Activated B cell treated with CpG ODN at 0.5 μM for 24 hours (primary cell): ENCODE measurements around the gene NRCAM. TPM values are rescaled to one million over a fixed set of nuclear protein-coding genes. Genes with fewer than 3 reads are reported as not detected.

Source experiments
- ATAC-seq: fragments of 200-7000 bp; cut with Tn5 transposase; one replicate; pipeline ENCODE4 v1.10.0; 2021; ENCODE audit warnings: low read depth, mild to moderate bottlenecking, moderate library complexity
- CTCF ChIA-PET: fragments of 350-600 bp; sonication (Branson Sonifier 250); formaldehyde crosslinking; loops from one replicate; lab custom pipeline; 2021; ENCODE audit warnings: antibody characterized with exemption; lab: Charles Lee
- POLR2A ChIA-PET: fragments of 350-600 bp; sonication (Branson Sonifier 250); formaldehyde crosslinking; loops from one replicate; lab custom pipeline; 2021; ENCODE audit warnings: antibody characterized with exemption; lab: Charles Lee
- DNase-seq: peaks from one replicate; pipeline ENCODE4 v3.0.0; 2022
- H3K27ac Mint-ChIP-seq: one replicate; pipeline ENCODE4 v1.8.0; 2020; ENCODE audit warnings: mixed read lengths
- H3K27me3 Mint-ChIP-seq: one replicate; pipeline ENCODE4 v1.8.0; 2021; ENCODE audit warnings: mixed read lengths
- H3K36me3 Mint-ChIP-seq: one replicate; pipeline ENCODE4 v1.8.0; 2021; ENCODE audit warnings: low read depth, mixed read lengths
- H3K4me1 Mint-ChIP-seq: one replicate; pipeline ENCODE4 v1.8.0; 2021; ENCODE audit warnings: mixed read lengths
- H3K4me3 Mint-ChIP-seq: one replicate; pipeline ENCODE4 v1.8.0; 2020; ENCODE audit warnings: mild to moderate bottlenecking, mixed read lengths
- H3K9me3 Mint-ChIP-seq: one replicate; pipeline ENCODE4 v1.8.0; 2020; ENCODE audit warnings: mixed read lengths
- CTCF ChIP-seq: fragments of 200-600 bp; IDR thresholded peaks from one replicate; pipeline ENCODE4 v1.8.0; 2022; ENCODE audit warnings: antibody characterized with exemption, mild to moderate bottlenecking
- intact Hi-C: fragments of 100-400 bp; cut with micrococcal nuclease; formaldehyde crosslinking; loops from one replicate; pipeline ENCODE4 v1.15.1; 2024
- total RNA-seq: library from RNA; stranded (reverse); gene quantifications from 2 replicates; pipeline ENCODE4 v1.2.3, GENCODE V29; 2022

NRCAM gene
- total RNA-seq, 1 donor from 2014 or later, result 2.2 TPM

- Mint-ChIP-seq H3K9me3 (no peaks in the 10 kb centered on the region), H3K4me3 (no peak overlapping the region), H3K27ac (no peak overlapping the region), H3K27me3 (peaks cover 24% of the 10 kb centered on the region), H3K36me3 (no peaks in the 10 kb centered on the region), H3K4me1 (peaks cover 21% of the 10 kb centered on the region)
- CTCF ChIA-PET, result no interaction called here
- no peak for TF ChIP-seq CTCF
- intact Hi-C loops, result no loop called here
- POLR2A ChIA-PET, result no interaction called here
- no peak for ATAC-seq
- DNase-seq, result no peak
These were observed 32.2 kb downstream of the NRCAM start for GRCh38 chr7:108424013-108424412.

GRCh38 chr7:108423089-108423989, 32.9 kb downstream of the NRCAM start:
- intact Hi-C loops, result no loop called here
- CTCF ChIA-PET, result no interaction called here
- Mint-ChIP-seq H3K36me3 (no peaks in the 10 kb centered on the region), H3K9me3 (no peaks in the 10 kb centered on the region), H3K27ac (no peak overlapping the region), H3K27me3 (peaks cover 24% of the 10 kb centered on the region), H3K4me1 (peaks cover 25% of the 10 kb centered on the region), H3K4me3 (no peak overlapping the region)
- POLR2A ChIA-PET, result no interaction called here
- no peak for ATAC-seq
- DNase-seq, result no peak
- no peak for TF ChIP-seq CTCF

GRCh38 chr7:108421720-108422331, 34.4 kb downstream of the NRCAM start:
- H3K27me3 Mint-ChIP-seq, result peaks cover 24% of the 10 kb centered on the region
- DNase-seq, result no peak
- H3K4me1 Mint-ChIP-seq, result peaks cover 39% of the 10 kb centered on the region
- no peaks in the 10 kb centered on the region for H3K36me3 Mint-ChIP-seq
- no peaks in the 10 kb centered on the region for H3K9me3 Mint-ChIP-seq
- TF ChIP-seq CTCF, result no peak
- intact Hi-C loops, result no loop called here
- ChIA-PET POLR2A (no interaction called here), CTCF (no interaction called here)
- ATAC-seq, result no peak
- no peak overlapping the region for H3K27ac Mint-ChIP-seq
- no peak overlapping the region for H3K4me3 Mint-ChIP-seq

- no peak overlapping the region for H3K27ac Mint-ChIP-seq
- peaks cover 54% of the 10 kb centered on the region for H3K4me1 Mint-ChIP-seq
- ChIA-PET POLR2A (no interaction called here), CTCF (interaction anchor here (0.7 to 1.0 kb wide), 2 partner anchors 33 to 116 kb away, joined by 3 to 4 read pairs; no protein-coding TSS in a partner anchor)
- intact Hi-C loops, result loop anchor here (5.0 kb wide), 1 partner anchor 93 kb away; no protein-coding TSS in a partner anchor
- no peak overlapping the region for H3K4me3 Mint-ChIP-seq
- ATAC-seq, result no peak
- TF ChIP-seq CTCF, result no peak
- H3K36me3 Mint-ChIP-seq, result no peaks in the 10 kb centered on the region
- DNase-seq, result no peak
- H3K9me3 Mint-ChIP-seq, result no peaks in the 10 kb centered on the region
- peaks cover 24% of the 10 kb centered on the region for H3K27me3 Mint-ChIP-seq
These were observed 36.0 kb downstream of the NRCAM start for GRCh38 chr7:108419961-108420908.
